ENCODE data around the gene ILKAP.

Gene ILKAP

DNA sequence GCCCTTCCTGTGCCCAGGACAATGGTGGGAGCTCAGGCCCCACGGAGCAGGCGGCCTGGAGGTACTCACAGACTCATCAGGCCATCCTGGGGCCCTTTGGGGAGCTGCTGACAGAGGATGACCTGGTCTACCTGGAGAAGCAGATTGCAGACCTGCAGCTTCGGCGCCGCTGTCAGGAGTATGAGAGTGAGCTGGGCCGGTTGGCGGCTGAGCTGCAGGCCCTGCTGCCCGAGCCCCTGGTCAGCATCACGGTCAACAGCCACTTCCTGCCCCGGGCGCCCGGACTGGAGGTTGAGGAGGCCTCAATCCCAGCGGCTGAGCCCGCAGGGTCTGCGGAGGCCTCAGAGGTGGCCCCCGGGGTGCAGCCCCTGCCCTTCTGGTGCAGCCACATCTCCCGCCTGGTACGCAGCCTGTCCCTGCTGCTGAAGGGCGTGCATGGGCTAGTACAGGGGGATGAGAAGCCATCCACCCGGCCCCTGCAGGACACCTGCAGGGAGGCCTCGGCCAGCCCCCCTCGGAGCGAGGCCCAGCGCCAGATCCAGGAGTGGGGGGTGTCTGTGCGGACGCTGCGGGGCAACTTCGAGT lies 73.3 kb downstream of the ILKAP start:
- no peak overlapping the region for H2AFZ ChIP-seq (ENCODE audit: low read depth, low read length, severe bottlenecking)
- H3K36me3 ChIP-seq (ENCODE audit: low read length) = no peaks in the 10 kb centered on the region
- 0 out of 2 replicates have a peak, but pooled peaks cover 4% of the 10 kb centered on the region for H3K9me3 ChIP-seq (ENCODE audit: insufficient read depth, low read length)
- no peaks in the 10 kb centered on the region for H3F3A ChIP-seq (ENCODE audit: insufficient read depth)
- no peaks in the 10 kb centered on the region for H3K27me3 ChIP-seq (ENCODE audit: low read length)
- no peak overlapping the region for H3K4me2 ChIP-seq (ENCODE audit: low read depth, low read length, poor library complexity, severe bottlenecking)
- no peak for TF ChIP-seq EZH2phosphoT487 (conservative IDR thresholded peaks at IDR 0.05; ENCODE audit: low read length)
- TF ChIP-seq, protein P1, sequence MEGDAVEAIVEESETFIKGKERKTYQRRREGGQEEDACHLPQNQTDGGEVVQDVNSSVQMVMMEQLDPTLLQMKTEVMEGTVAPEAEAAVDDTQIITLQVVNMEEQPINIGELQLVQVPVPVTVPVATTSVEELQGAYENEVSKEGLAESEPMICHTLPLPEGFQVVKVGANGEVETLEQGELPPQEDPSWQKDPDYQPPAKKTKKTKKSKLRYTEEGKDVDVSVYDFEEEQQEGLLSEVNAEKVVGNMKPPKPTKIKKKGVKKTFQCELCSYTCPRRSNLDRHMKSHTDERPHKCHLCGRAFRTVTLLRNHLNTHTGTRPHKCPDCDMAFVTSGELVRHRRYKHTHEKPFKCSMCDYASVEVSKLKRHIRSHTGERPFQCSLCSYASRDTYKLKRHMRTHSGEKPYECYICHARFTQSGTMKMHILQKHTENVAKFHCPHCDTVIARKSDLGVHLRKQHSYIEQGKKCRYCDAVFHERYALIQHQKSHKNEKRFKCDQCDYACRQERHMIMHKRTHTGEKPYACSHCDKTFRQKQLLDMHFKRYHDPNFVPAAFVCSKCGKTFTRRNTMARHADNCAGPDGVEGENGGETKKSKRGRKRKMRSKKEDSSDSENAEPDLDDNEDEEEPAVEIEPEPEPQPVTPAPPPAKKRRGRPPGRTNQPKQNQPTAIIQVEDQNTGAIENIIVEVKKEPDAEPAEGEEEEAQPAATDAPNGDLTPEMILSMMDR (IDR thresholded peaks at IDR 0.05; ENCODE audit: insufficient read depth, low read length, poor library complexity, severe bottlenecking) = no peak
- no peaks in the 10 kb centered on the region for H3K9me2 ChIP-seq (replicated peaks; ENCODE audit: insufficient read depth, low read length)
- H3K4me3 ChIP-seq (ENCODE audit: insufficient read depth, low read length, poor library complexity, severe bottlenecking) = no peak overlapping the region
- no peaks in the 10 kb centered on the region for H4K20me1 ChIP-seq (ENCODE audit: low read depth, low read length)
- H3K27ac ChIP-seq (ENCODE audit: low read depth, low read length) = no peak overlapping the region
- H3K79me2 ChIP-seq (ENCODE audit: insufficient read depth, low read length) = no peaks in the 10 kb centered on the region
- no peak overlapping the region for H3K9ac ChIP-seq (ENCODE audit: low read length)

DNA sequence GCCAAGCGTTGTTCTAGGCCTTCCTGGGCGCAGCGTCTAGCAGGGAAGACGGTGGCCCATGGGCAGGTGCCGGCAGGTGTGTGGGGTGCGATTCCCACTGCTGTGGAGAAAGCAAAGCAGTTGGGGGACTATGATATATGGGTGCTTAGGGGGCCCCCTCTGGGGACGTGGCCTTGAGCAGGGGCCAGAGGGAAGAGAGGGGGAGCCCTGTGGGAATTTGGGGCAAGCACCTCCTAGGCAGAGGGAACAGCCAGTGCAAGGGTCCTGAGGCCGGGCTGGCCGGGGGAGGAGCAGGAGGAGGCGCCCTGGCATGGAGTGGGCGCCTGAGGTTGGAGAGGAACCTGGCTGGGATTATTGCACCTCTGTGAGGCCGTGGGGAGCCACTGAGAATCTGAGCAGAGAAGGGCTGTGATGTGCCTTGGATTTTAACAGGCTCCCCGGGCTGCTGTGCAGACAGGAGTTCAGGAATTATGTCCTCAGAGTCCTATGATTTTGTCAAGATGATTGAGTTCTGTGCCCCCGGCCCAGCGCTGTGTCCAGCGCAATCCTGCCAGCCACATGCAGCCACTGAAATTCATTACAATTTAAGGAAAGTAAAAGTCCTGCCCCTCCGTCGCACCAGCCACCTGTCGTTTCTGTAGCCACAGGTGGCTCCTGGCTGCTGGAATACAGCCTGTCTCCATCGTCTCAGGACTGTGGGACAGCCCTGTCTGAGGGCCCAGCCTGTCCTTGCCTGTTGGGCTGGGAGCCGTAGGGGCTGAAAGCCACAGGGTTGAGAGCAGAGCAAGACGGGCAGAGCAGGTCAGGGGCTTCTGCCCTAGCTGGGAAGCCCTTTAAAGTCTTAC lies 74.1 kb downstream of the ILKAP start:
- Histone ChIP-seq H3K4me2 (ENCODE audit: low read depth, low read length, poor library complexity, severe bottlenecking) (no peak overlapping the region), H3K4me3 (ENCODE audit: insufficient read depth, low read length, poor library complexity, severe bottlenecking) (no peak overlapping the region), H3K9me3 (ENCODE audit: insufficient read depth, low read length) (0 out of 2 replicates have a peak, but pooled peaks cover 4% of the 10 kb centered on the region), H3K36me3 (ENCODE audit: low read length) (no peaks in the 10 kb centered on the region), H3K79me2 (ENCODE audit: insufficient read depth, low read length) (no peaks in the 10 kb centered on the region), H4K20me1 (ENCODE audit: low read depth, low read length) (no peaks in the 10 kb centered on the region), H3K27ac (ENCODE audit: low read depth, low read length) (no peak overlapping the region), H2AFZ (ENCODE audit: low read depth, low read length, severe bottlenecking) (no peak overlapping the region), H3K27me3 (ENCODE audit: low read length) (no peaks in the 10 kb centered on the region), H3K9me2 (replicated peaks; ENCODE audit: insufficient read depth, low read length) (no peaks in the 10 kb centered on the region), H3K9ac (ENCODE audit: low read length) (no peak overlapping the region), H3F3A (ENCODE audit: insufficient read depth) (no peaks in the 10 kb centered on the region)
- TF ChIP-seq, protein P1 (IDR thresholded peaks at IDR 0.05; ENCODE audit: insufficient read depth, low read length, poor library complexity, severe bottlenecking) = no peak
- TF ChIP-seq EZH2phosphoT487 (conservative IDR thresholded peaks at IDR 0.05; ENCODE audit: low read length) = no peak

DNA sequence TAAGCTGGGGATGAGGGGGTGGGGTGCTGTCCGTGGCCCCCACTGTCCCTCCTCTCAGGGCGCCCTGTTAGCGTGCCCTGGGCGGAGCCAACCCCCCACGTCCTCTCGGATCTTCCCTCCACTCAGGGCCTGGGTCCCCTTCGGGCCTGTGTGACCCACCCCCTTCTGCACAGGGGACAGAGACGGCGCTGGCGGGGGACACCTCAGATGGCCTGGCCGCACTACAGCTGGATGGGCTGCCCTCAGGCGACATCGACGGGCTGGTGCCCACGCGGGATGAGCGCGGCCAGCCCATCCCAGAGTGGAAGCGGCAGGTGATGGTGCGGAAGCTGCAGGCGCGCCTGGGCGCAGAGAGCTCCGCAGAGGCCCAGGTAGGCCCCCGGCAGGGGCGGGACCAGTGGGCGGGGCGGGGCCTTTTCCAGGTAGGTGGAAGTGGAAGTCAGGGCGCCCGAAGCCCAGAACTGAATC lies 74.9 kb downstream of the ILKAP start:
- no peak overlapping the region for H2AFZ ChIP-seq (ENCODE audit: low read depth, low read length, severe bottlenecking)
- H3K9me3 ChIP-seq (ENCODE audit: insufficient read depth, low read length) = 0 out of 2 replicates have a peak, but pooled peaks cover 4% of the 10 kb centered on the region

More for the DNA sequence above, 74.9 kb downstream of the ILKAP start:
- Histone ChIP-seq H3K9ac (ENCODE audit: low read length) (no peak overlapping the region), H3K4me3 (ENCODE audit: insufficient read depth, low read length, poor library complexity, severe bottlenecking) (no peak overlapping the region), H3K79me2 (ENCODE audit: insufficient read depth, low read length) (no peaks in the 10 kb centered on the region), H3K36me3 (ENCODE audit: low read length) (no peaks in the 10 kb centered on the region), H4K20me1 (ENCODE audit: low read depth, low read length) (no peaks in the 10 kb centered on the region), H3K27ac (ENCODE audit: low read depth, low read length) (no peak overlapping the region), H3K27me3 (ENCODE audit: low read length) (no peaks in the 10 kb centered on the region), H3F3A (ENCODE audit: insufficient read depth) (no peaks in the 10 kb centered on the region), H3K9me2 (replicated peaks; ENCODE audit: insufficient read depth, low read length) (no peaks in the 10 kb centered on the region), H3K4me2 (ENCODE audit: low read depth, low read length, poor library complexity, severe bottlenecking) (no peak overlapping the region)
- TF ChIP-seq, protein P1 (IDR thresholded peaks at IDR 0.05; ENCODE audit: insufficient read depth, low read length, poor library complexity, severe bottlenecking) = no peak
- TF ChIP-seq EZH2phosphoT487 (conservative IDR thresholded peaks at IDR 0.05; ENCODE audit: low read length) = no peak

Measured in SU-DHL-6 (cell line).